ENCODE data around the gene VCL. TPM values are rescaled to one million over a fixed set of nuclear protein-coding genes. Genes with fewer than 3 reads are reported as not detected.

Gene VCL
- total RNA-seq: 10 to 100 TPM; 18.5 to 19.7 TPM
- polyA plus RNA-seq (2013, experiment 1 of 2): 31.6 TPM
- polyA plus RNA-seq (2013, experiment 2 of 2): 37.1 TPM
- 13.5 to 107 (median 37.9) reads per million in 172 experiments for total RNA-seq

DNA sequence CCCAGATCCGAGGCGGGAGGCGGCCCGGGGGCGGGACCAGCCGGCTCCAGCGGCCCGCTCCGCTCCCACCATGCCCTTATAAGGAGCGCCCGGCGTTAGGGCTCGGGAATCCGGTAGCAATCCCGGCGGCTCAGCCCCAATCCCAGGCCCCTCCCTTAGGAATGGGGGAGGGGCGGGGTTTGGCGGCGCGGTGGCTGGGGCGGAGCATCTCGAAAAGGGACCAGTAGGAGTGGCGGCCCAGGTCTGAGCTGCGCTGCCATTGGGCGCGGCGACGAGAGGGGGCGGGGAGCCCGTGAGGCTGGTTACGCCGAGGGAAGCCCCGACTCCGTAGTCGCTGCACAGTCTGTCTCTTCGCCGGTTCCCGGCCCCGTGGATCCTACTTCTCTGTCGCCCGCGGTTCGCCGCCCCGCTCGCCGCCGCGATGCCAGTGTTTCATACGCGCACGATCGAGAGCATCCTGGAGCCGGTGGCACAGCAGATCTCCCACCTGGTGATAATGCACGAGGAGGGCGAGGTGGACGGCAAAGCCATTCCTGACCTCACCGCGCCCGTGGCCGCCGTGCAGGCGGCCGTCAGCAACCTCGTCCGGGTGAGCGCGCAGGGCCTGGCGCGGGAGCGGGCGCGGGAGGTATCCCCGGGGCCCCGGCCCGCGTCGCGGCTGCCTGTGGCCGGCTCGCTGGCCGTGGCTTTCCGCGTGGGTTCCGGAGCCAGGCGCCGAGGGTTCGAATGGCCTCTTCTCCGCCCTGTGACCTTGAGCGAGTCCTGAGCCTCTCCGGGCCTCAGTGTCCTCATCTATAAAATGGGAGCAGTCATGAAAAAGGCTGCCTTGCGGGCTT, at the start of gene VCL:
Gene VCL (plus strand): TSS at position 330 of the 836 bp plus-strand sequence. CDS start 92 bp downstream, at position 422.
- DNase-seq (peak; percentile 88 to 98 (median 94)), ATAC-seq (ENCODE audit: poor library complexity) (peak; percentile 95)
- POLR2A ChIA-PET: interaction anchor here (0.7 to 2.4 kb wide), 7 partner anchors 14 to 225 kb away, joined by 3 to 17 read pairs (median 4); a partner anchor contains a TSS
- H3K4me3 Mint-ChIP-seq: peak within 1 kb of the TSS; percentile 100
- peaks cover 62% of the 10 kb centered on the region for H3K4me1 Mint-ChIP-seq (ENCODE audit: low read depth)
- H3K27me3 ChIP-seq (ENCODE audit: control insufficient read depth in 1 of 2, insufficient read depth in 2 of 2, low read length in 2 of 2): no peaks in the 10 kb centered on the region
- peaks cover 42% of the 10 kb centered on the region for H3K4me1 ChIP-seq (ENCODE audit: insufficient read depth, low read length)
- TF ChIP-seq, protein P1, sequence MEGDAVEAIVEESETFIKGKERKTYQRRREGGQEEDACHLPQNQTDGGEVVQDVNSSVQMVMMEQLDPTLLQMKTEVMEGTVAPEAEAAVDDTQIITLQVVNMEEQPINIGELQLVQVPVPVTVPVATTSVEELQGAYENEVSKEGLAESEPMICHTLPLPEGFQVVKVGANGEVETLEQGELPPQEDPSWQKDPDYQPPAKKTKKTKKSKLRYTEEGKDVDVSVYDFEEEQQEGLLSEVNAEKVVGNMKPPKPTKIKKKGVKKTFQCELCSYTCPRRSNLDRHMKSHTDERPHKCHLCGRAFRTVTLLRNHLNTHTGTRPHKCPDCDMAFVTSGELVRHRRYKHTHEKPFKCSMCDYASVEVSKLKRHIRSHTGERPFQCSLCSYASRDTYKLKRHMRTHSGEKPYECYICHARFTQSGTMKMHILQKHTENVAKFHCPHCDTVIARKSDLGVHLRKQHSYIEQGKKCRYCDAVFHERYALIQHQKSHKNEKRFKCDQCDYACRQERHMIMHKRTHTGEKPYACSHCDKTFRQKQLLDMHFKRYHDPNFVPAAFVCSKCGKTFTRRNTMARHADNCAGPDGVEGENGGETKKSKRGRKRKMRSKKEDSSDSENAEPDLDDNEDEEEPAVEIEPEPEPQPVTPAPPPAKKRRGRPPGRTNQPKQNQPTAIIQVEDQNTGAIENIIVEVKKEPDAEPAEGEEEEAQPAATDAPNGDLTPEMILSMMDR (IDR thresholded peaks at IDR 0.05): no peak
- H3K27ac ChIP-seq (ENCODE audit: low read depth in 1 of 2, low read length in 2 of 2): peak within 1 kb of the TSS; percentile 45 to 84
- peak within 1 kb of the TSS; percentile 83 for H3K27ac Mint-ChIP-seq
- H3K9me3 Mint-ChIP-seq: no peaks in the 10 kb centered on the region
- peak within 1 kb of the TSS; percentile 95 for H3K4me3 ChIP-seq (ENCODE audit: low read length)
- no peaks in the 10 kb centered on the region for H3K27me3 Mint-ChIP-seq
- no peaks in the 10 kb centered on the region for H3K36me3 ChIP-seq (ENCODE audit: insufficient read depth, low read length)
- no peaks in the 10 kb centered on the region for H3K9me3 ChIP-seq (ENCODE audit: control insufficient read depth in 1 of 2, insufficient read depth in 1 of 2, low read length in 2 of 2)
- peaks cover 17% of the 10 kb centered on the region for H3K36me3 Mint-ChIP-seq (ENCODE audit: low read depth)
- CTCF ChIA-PET: interaction anchor here (1.1 kb wide), 1 partner anchor 118 kb away, joined by 4 read pairs; no protein-coding TSS in a partner anchor
- intact Hi-C loops (cut with DNase I, micrococcal nuclease): loop anchor here (2.0 to 10.0 kb wide), 4 partner anchors 41 to 587 kb away; no protein-coding TSS in a partner anchor

DNA sequence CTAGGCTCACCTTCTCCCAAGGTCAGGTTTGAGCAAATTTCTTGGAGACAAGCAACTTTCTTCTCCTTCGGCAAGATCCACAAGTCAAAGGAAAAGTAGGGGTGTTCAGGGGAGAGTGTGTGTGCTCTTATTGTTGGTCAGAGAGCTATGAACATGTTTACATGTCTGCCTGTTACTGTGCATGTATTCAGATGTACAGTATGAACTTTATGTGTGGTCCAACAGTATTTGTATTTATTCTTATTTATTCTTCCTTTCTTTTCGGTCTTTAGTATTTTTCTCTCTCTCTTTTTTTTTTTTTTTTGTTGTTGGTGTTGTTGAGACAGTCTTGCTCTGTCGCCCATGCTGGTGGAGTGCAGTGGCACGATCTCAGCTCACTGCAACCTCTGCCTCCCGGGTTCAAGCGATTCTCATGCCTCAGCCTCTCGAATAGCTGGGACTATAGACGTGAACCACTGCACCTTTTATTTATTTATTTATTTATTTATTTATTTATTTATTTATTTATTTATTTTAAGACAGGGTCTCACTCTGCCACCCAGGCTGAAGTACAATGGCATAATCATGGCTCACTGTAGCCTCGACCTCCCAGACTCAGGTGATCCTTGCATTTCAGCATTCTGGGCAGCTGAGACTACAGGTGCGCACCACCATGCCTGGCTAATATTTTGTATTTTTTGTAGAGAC, 48.8 kb upstream of the VCL start:
- TF ChIP-seq, protein P1 (IDR thresholded peaks at IDR 0.05): no peak
- intact Hi-C loops (cut with DNase I, micrococcal nuclease): no loop called here
- Histone ChIP-seq H3K4me3 (ENCODE audit: low read length) (no peak overlapping the region), H3K27ac (ENCODE audit: low read depth in 1 of 2, low read length in 2 of 2) (no peak overlapping the region), H3K4me1 (ENCODE audit: insufficient read depth, low read length) (peaks cover 7% of the 10 kb centered on the region), H3K27me3 (ENCODE audit: control insufficient read depth in 1 of 2, insufficient read depth in 2 of 2, low read length in 2 of 2) (no peaks in the 10 kb centered on the region), H3K36me3 (ENCODE audit: insufficient read depth, low read length) (no peaks in the 10 kb centered on the region), H3K9me3 (ENCODE audit: control insufficient read depth in 1 of 2, insufficient read depth in 1 of 2, low read length in 2 of 2) (peaks cover 0 to 5% of the 10 kb centered on the region in 2 experiments)
- H3K36me3 Mint-ChIP-seq (ENCODE audit: low read depth): no peaks in the 10 kb centered on the region
- CTCF ChIA-PET: interaction anchor here (1.0 kb wide), 1 partner anchor 69 kb away, joined by 3 read pairs; no protein-coding TSS in a partner anchor
- no peak for ATAC-seq (ENCODE audit: poor library complexity)
- no peak for DNase-seq
- no peak overlapping the region for H3K4me3 Mint-ChIP-seq
- POLR2A ChIA-PET: no interaction called here
- peaks cover 8% of the 10 kb centered on the region for H3K4me1 Mint-ChIP-seq (ENCODE audit: low read depth)
- no peaks in the 10 kb centered on the region for H3K9me3 Mint-ChIP-seq
- no peaks in the 10 kb centered on the region for H3K27me3 Mint-ChIP-seq
- no peak overlapping the region for H3K27ac Mint-ChIP-seq

DNA sequence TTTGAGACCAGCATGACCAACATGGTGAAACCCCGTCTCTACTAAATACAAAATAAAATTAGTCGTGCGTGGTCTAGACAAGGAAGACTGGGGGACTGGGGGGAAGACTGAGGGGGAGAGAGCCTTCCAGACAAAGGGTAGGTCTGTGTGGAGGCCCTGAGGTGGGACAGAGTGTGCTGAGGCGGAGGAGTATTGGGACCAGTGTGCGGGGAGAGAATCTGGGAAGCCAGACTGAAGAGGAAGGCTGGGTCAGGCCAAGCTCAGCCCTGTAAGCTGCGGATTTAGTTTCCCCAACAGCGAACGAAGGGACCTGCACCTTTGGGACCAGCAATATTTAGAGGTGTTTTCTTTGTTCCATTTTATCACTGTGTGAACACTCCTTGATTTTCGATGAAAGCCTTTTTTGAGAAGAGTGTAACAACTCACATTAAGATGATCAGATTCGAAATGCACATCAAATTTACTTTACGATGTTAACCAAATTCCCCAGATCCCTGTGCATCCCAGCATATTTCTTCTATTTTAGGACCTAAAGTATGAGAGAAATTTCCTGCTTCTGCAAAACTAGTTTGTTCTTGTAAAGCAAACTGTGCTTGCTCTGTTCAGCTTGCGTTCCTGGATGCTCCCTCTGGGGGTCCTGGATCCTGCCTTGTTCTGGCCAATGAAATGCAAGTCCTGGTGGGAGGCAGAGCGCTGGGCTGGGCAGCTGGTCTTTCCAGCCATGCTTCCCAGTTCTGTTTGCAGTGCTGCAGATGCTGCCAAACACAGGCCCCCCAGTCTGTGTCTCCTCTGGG, 47.6 kb upstream of the VCL start:
- Mint-ChIP-seq H3K27ac (no peak overlapping the region), H3K36me3 (ENCODE audit: low read depth) (no peaks in the 10 kb centered on the region), H3K9me3 (no peaks in the 10 kb centered on the region), H3K4me1 (ENCODE audit: low read depth) (peaks cover 15% of the 10 kb centered on the region), H3K4me3 (no peak overlapping the region), H3K27me3 (no peaks in the 10 kb centered on the region)
- peaks cover 16% of the 10 kb centered on the region for H3K4me1 ChIP-seq (ENCODE audit: insufficient read depth, low read length)
- H3K9me3 ChIP-seq (ENCODE audit: control insufficient read depth in 1 of 2, insufficient read depth in 1 of 2, low read length in 2 of 2): no peaks in the 10 kb centered on the region
- TF ChIP-seq, protein P1 (IDR thresholded peaks at IDR 0.05): no peak
- POLR2A ChIA-PET: no interaction called here
- H3K27ac ChIP-seq (ENCODE audit: low read depth in 1 of 2, low read length in 2 of 2): no peak overlapping the region
- no peak for ATAC-seq (ENCODE audit: poor library complexity)
- CTCF ChIA-PET: no interaction called here
- no peak overlapping the region for H3K4me3 ChIP-seq (ENCODE audit: low read length)
- intact Hi-C loops (cut with DNase I, micrococcal nuclease): no loop called here
- no peaks in the 10 kb centered on the region for H3K27me3 ChIP-seq (ENCODE audit: control insufficient read depth in 1 of 2, insufficient read depth in 2 of 2, low read length in 2 of 2)
- no peak for DNase-seq
- H3K36me3 ChIP-seq (ENCODE audit: insufficient read depth, low read length): no peaks in the 10 kb centered on the region

Data from CD4-positive, alpha-beta T cell (primary cell).